ENCODE measurements around the gene RHBDF1. TPM values are rescaled to one million over a fixed set of nuclear protein-coding genes. Genes with fewer than 3 reads are reported as not detected.
"Not testable (repeated sequence)": the region's sequence is repeated elsewhere in the genome, so short reads cannot be mapped to it uniquely, and the experiment has no call there.

RHBDF1 gene
- total RNA-seq, 1 donor from 2014 or later, result 55.5 TPM

DNA sequence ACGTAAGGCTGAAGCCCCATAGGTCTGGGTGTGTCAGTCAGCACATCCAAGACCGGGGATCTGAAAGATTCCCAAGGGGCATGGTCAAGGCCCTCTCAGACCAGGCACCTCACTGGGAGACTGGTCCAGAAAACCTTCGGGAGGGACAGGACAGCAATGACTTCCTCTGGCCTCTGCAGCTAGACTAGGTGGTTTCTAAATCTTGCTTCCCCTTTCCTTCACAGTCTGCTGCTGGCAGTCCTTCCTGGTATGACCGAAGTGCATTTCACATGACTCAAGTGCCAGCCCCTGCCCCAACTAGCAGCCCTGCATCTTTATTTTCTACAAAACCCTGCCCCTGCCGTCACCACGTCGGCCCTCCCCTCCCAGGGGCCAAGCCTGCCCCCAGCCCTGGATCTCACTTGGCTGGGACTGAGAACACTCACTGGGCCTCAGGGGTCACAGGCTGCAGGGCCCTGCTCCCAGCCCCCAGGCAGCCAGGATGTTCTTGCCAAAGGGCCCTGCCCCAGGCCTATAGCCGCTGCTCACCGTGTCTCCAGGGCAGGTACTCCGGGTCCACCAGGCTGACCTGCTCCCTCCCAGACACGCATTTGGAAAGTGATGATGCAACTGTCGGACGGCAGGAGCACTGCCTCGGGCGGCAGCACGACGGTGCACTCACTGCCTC lies 37.3 kb downstream of the RHBDF1 start:
- FAIRE-seq (no peak), DNase-seq (ENCODE audit: low read depth) (no peak)
- Mint-ChIP-seq H3K27me3 (ENCODE audit: low read depth, unreplicated experiment) (peaks cover 4% of the 10 kb centered on the region), H3K4me3 (ENCODE audit: unreplicated experiment) (no peak overlapping the region), H3K27ac (ENCODE audit: unreplicated experiment) (no peak overlapping the region), H3K4me1 (ENCODE audit: low read depth, unreplicated experiment) (no peaks in the 10 kb centered on the region), H3K36me3 (ENCODE audit: low read depth, unreplicated experiment) (peaks cover 2% of the 10 kb centered on the region), H3K9me3 (ENCODE audit: unreplicated experiment) (no peaks in the 10 kb centered on the region)
- Histone ChIP-seq H2AFZ (ENCODE audit: low read depth, low read length) (no peak overlapping the region), H3K27ac (ENCODE audit: low read depth, low read length) (no peak overlapping the region), H3K36me3 (ENCODE audit: insufficient read depth, low read length) (peaks cover 3% of the 10 kb centered on the region), H3K4me3 (ENCODE audit: insufficient read depth, low read depth, low read length) (no peak overlapping the region), H3K4me2 (ENCODE audit: low read length) (no peak overlapping the region), H4K20me1 (ENCODE audit: insufficient read depth, low read length) (no peaks in the 10 kb centered on the region), H3K9ac (ENCODE audit: low read length) (no peak overlapping the region), H3K4me1 (ENCODE audit: insufficient read depth, low read length) (no peaks in the 10 kb centered on the region), H3K9me3 (ENCODE audit: insufficient read depth, low read depth, low read length) (no peaks in the 10 kb centered on the region), H3K27me3 (ENCODE audit: insufficient read depth, low read length) (no peaks in the 10 kb centered on the region), H3K79me2 (ENCODE audit: insufficient read depth, low read length) (no peaks in the 10 kb centered on the region)
- TF ChIP-seq, protein P1, sequence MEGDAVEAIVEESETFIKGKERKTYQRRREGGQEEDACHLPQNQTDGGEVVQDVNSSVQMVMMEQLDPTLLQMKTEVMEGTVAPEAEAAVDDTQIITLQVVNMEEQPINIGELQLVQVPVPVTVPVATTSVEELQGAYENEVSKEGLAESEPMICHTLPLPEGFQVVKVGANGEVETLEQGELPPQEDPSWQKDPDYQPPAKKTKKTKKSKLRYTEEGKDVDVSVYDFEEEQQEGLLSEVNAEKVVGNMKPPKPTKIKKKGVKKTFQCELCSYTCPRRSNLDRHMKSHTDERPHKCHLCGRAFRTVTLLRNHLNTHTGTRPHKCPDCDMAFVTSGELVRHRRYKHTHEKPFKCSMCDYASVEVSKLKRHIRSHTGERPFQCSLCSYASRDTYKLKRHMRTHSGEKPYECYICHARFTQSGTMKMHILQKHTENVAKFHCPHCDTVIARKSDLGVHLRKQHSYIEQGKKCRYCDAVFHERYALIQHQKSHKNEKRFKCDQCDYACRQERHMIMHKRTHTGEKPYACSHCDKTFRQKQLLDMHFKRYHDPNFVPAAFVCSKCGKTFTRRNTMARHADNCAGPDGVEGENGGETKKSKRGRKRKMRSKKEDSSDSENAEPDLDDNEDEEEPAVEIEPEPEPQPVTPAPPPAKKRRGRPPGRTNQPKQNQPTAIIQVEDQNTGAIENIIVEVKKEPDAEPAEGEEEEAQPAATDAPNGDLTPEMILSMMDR (IDR thresholded peaks at IDR 0.05; ENCODE audit: insufficient read depth, low read depth, low read length), result no peak
- TF ChIP-seq EZH2 (IDR thresholded peaks at IDR 0.05; ENCODE audit: insufficient read depth, low read length), result no peak

DNA sequence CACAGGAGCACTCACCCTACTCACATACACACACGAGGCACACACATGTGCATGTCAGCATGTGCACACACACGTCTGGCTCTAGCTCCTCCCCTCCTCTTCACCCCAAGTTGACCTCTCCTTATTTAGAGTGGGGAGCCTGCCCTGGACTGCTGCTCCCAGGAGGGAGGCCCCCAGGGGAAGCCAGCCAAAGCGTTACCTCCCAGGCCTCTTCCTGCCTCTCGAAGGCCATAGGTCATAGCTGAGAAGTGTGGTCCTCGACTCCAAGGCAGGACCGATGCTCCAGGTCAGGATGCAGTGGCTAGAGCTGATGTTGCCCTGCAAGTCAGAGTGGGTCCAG lies 37.8 kb downstream of the RHBDF1 start:
- DNase-seq (ENCODE audit: low read depth) (no peak), FAIRE-seq (no peak)
- Mint-ChIP-seq H3K4me1 (ENCODE audit: low read depth, unreplicated experiment) (no peaks in the 10 kb centered on the region), H3K36me3 (ENCODE audit: low read depth, unreplicated experiment) (peaks cover 2% of the 10 kb centered on the region), H3K27me3 (ENCODE audit: low read depth, unreplicated experiment) (peaks cover 4% of the 10 kb centered on the region), H3K4me3 (ENCODE audit: unreplicated experiment) (no peak overlapping the region), H3K9me3 (ENCODE audit: unreplicated experiment) (no peaks in the 10 kb centered on the region), H3K27ac (ENCODE audit: unreplicated experiment) (no peak overlapping the region)
- H3K4me1 ChIP-seq (ENCODE audit: insufficient read depth, low read length), result no peaks in the 10 kb centered on the region
- H3K36me3 ChIP-seq (ENCODE audit: insufficient read depth, low read length), result no peaks in the 10 kb centered on the region
- H3K4me2 ChIP-seq (ENCODE audit: low read length), result no peak overlapping the region
- TF ChIP-seq, protein P1 (IDR thresholded peaks at IDR 0.05; ENCODE audit: insufficient read depth, low read depth, low read length), result no peak
- TF ChIP-seq EZH2 (IDR thresholded peaks at IDR 0.05; ENCODE audit: insufficient read depth, low read length), result no peak
- no peak overlapping the region for H3K27ac ChIP-seq (ENCODE audit: low read depth, low read length)
- no peaks in the 10 kb centered on the region for H3K27me3 ChIP-seq (ENCODE audit: insufficient read depth, low read length)
- no peak overlapping the region for H3K9ac ChIP-seq (ENCODE audit: low read length)
- no peaks in the 10 kb centered on the region for H3K9me3 ChIP-seq (ENCODE audit: insufficient read depth, low read depth, low read length)
- no peak overlapping the region for H2AFZ ChIP-seq (ENCODE audit: low read depth, low read length)
- H4K20me1 ChIP-seq (ENCODE audit: insufficient read depth, low read length), result no peaks in the 10 kb centered on the region
- H3K79me2 ChIP-seq (ENCODE audit: insufficient read depth, low read length), result no peaks in the 10 kb centered on the region
- no peak overlapping the region for H3K4me3 ChIP-seq (ENCODE audit: insufficient read depth, low read depth, low read length)

DNA sequence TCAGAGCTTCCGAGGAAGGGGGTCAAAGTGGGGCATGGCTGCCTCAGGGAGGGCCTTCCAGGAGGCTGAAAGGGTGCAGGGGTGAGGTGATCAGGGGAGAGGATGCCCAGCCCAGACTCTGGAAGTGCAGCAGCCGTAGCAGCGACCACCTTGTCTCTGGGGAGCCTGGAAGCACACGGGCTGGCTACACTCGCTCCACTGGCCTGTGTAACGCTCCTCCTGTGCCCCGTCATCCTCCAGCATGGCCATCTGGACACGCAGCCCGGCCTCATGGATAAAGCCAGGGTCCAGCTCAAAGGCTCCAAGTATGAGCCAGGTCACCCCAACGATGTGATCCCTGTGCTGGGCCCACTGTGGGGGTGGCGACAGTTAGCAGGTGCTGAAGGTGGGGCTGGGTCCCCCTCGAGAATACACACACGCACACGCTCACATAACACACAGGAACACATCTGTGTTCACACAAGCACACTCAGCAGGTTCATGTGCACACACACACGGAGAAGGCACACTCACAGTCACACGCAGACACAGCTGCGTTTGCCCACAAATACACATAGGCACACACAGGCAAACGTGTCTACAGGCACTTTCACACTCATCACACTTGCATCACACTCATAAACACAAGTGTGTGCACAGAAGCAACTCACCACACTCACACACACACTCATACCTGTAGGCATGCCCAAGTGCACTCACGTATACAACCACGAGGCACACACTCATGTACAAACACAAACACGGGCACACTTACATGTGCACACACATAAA lies 38.4 kb downstream of the RHBDF1 start:
- Histone ChIP-seq H3K27ac (ENCODE audit: low read depth, low read length) (no peak overlapping the region), H3K9ac (ENCODE audit: low read length) (no peak overlapping the region), H3K79me2 (ENCODE audit: insufficient read depth, low read length) (no peaks in the 10 kb centered on the region), H4K20me1 (ENCODE audit: insufficient read depth, low read length) (no peaks in the 10 kb centered on the region), H3K27me3 (ENCODE audit: insufficient read depth, low read length) (no peaks in the 10 kb centered on the region), H2AFZ (ENCODE audit: low read depth, low read length) (no peak overlapping the region), H3K4me2 (ENCODE audit: low read length) (no peak overlapping the region), H3K36me3 (ENCODE audit: insufficient read depth, low read length) (no peaks in the 10 kb centered on the region), H3K9me3 (ENCODE audit: insufficient read depth, low read depth, low read length) (no peaks in the 10 kb centered on the region), H3K4me3 (ENCODE audit: insufficient read depth, low read depth, low read length) (no peak overlapping the region), H3K4me1 (ENCODE audit: insufficient read depth, low read length) (no peaks in the 10 kb centered on the region)
- Mint-ChIP-seq H3K27me3 (ENCODE audit: low read depth, unreplicated experiment) (peaks cover 4% of the 10 kb centered on the region), H3K4me1 (ENCODE audit: low read depth, unreplicated experiment) (no peaks in the 10 kb centered on the region), H3K27ac (ENCODE audit: unreplicated experiment) (no peak overlapping the region), H3K36me3 (ENCODE audit: low read depth, unreplicated experiment) (peaks cover 2% of the 10 kb centered on the region), H3K9me3 (ENCODE audit: unreplicated experiment) (no peaks in the 10 kb centered on the region), H3K4me3 (ENCODE audit: unreplicated experiment) (no peak overlapping the region)
- FAIRE-seq (no peak), DNase-seq (ENCODE audit: low read depth) (no peak)
- no peak for TF ChIP-seq EZH2 (IDR thresholded peaks at IDR 0.05; ENCODE audit: insufficient read depth, low read length)
- TF ChIP-seq, protein P1 (IDR thresholded peaks at IDR 0.05; ENCODE audit: insufficient read depth, low read depth, low read length), result no peak

DNA sequence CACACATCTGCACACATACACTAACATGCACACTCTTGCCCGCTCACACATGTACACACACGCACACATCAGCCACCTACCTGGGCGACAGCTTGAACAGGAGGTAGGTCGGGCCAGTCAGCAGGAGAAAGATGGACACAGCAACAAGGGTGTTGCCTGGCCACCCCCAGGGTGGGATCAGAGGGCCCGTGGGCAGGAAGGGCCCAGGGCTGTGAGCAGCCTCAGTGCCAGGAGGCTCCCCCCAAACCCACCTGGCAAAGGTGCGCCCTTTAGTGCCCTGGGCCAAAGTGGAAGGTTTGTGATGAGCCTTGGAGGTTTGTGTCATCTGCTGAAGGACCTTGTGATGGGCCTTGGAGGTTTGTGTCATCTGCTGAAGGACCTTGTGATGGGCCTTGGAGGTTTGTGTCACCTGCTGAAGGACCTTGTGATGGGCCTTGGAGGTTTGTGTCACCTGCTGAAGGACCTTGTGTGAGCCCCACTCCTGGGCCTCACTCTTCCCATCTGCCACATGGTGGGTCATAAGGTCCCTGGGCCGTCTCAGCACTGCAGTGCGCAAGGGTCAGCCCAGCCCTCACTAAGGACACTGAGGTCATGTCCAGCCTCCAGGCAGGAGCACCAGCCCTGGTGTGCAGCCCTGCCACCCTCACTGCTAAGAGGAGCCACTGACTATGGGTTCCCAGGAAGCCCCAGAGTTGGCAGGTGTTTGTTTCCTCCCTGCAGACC lies 39.1 kb downstream of the RHBDF1 start:
- not testable (repeated sequence) for H3K79me2 ChIP-seq (ENCODE audit: insufficient read depth, low read length); H3K4me3 Mint-ChIP-seq (ENCODE audit: unreplicated experiment); H3K36me3 ChIP-seq (ENCODE audit: insufficient read depth, low read length); H3K27me3 Mint-ChIP-seq (ENCODE audit: low read depth, unreplicated experiment); FAIRE-seq; H3K9me3 Mint-ChIP-seq (ENCODE audit: unreplicated experiment); H3K4me2 ChIP-seq (ENCODE audit: low read length); H3K36me3 Mint-ChIP-seq (ENCODE audit: low read depth, unreplicated experiment); H2AFZ ChIP-seq (ENCODE audit: low read depth, low read length); H3K9ac ChIP-seq (ENCODE audit: low read length); H3K4me1 ChIP-seq (ENCODE audit: insufficient read depth, low read length); H3K4me3 ChIP-seq (ENCODE audit: insufficient read depth, low read depth, low read length); H3K27me3 ChIP-seq (ENCODE audit: insufficient read depth, low read length); H3K4me1 Mint-ChIP-seq (ENCODE audit: low read depth, unreplicated experiment); H3K9me3 ChIP-seq (ENCODE audit: insufficient read depth, low read depth, low read length); DNase-seq (ENCODE audit: low read depth); H3K27ac Mint-ChIP-seq (ENCODE audit: unreplicated experiment); H3K27ac ChIP-seq (ENCODE audit: low read depth, low read length); H4K20me1 ChIP-seq (ENCODE audit: insufficient read depth, low read length)
